HT-29 (cell line): ENCODE results near the gene PRKN. TPM values are rescaled to one million over a fixed set of nuclear protein-coding genes. Genes with fewer than 3 reads are reported as not detected.
"Not testable (repeated sequence)": the region's sequence is repeated elsewhere in the genome, so short reads cannot be mapped to it uniquely, and the experiment has no call there.

Source experiments
- DNase-seq: peaks from one replicate; pipeline ENCODE4 v3.0.0-alpha.2; 2015; ENCODE audit warnings: low spot score
- total RNA-seq: library from RNA; depleted of rRNA; stranded (reverse); fragments of >200 nt; shearing (Covaris generic); gene quantifications from 2 replicates; pipeline ENCODE4 v1.2.3, GENCODE V29; 2014

Gene PRKN
- total RNA-seq, 1 experiment from 2014 or later, result 3.4 TPM

GRCh38 chr6:162710936-162711335 lies 16.6 kb downstream of the PRKN start:
- no peak for DNase-seq

GRCh38 chr6:162710419-162710818 lies 17.1 kb downstream of the PRKN start:
- DNase-seq, result no peak

GRCh38 chr6:162709431-162709830 lies 18.1 kb downstream of the PRKN start:
- no peak for DNase-seq

GRCh38 chr6:162708971-162709370 lies 18.6 kb downstream of the PRKN start:
- DNase-seq, result no peak

GRCh38 chr6:162706232-162706631 lies 21.3 kb downstream of the PRKN start:
- DNase-seq, result no peak

- DNase-seq, result no peak
Observed at GRCh38 chr6:162705736-162706135, 21.8 kb downstream of the PRKN start.

- DNase-seq, result no peak
Observed at GRCh38 chr6:162704001-162704400, 23.6 kb downstream of the PRKN start.

- no peak for DNase-seq
Observed at GRCh38 chr6:162702446-162702845, 25.1 kb downstream of the PRKN start.

- DNase-seq, result no peak
Observed at GRCh38 chr6:162701551-162701950, 26.0 kb downstream of the PRKN start.

- DNase-seq, result no peak
Observed at GRCh38 chr6:162700966-162701365, 26.6 kb downstream of the PRKN start.

GRCh38 chr6:162699961-162700360 lies 27.6 kb downstream of the PRKN start:
- no peak for DNase-seq

GRCh38 chr6:162698440-162698839 lies 29.1 kb downstream of the PRKN start:
- no peak for DNase-seq

GRCh38 chr6:162697872-162698403 lies 29.6 kb downstream of the PRKN start:
- DNase-seq, result no peak

- no peak for DNase-seq
Observed at GRCh38 chr6:162690158-162690557, 37.4 kb downstream of the PRKN start.

GRCh38 chr6:162688751-162689345 lies 38.7 kb downstream of the PRKN start:
- DNase-seq, result no peak

GRCh38 chr6:162685586-162685985 lies 42.0 kb downstream of the PRKN start:
- DNase-seq, result no peak

- no peak for DNase-seq
Observed at GRCh38 chr6:162684961-162685360, 42.6 kb downstream of the PRKN start.

GRCh38 chr6:162684052-162684451 lies 43.5 kb downstream of the PRKN start:
- no peak for DNase-seq

- no peak for DNase-seq
Observed at GRCh38 chr6:162683135-162683534, 44.4 kb downstream of the PRKN start.

GRCh38 chr6:162681447-162681846 lies 46.1 kb downstream of the PRKN start:
- DNase-seq, result peak; percentile 6

GRCh38 chr6:162680871-162681270 lies 46.7 kb downstream of the PRKN start:
- DNase-seq, result no peak

- DNase-seq, result no peak
Observed at GRCh38 chr6:162680367-162680766, 47.2 kb downstream of the PRKN start.

- DNase-seq, result no peak
Observed at GRCh38 chr6:162679681-162680080, 47.9 kb downstream of the PRKN start.

GRCh38 chr6:162678896-162679295 lies 48.7 kb downstream of the PRKN start:
- not testable (repeated sequence) for DNase-seq
